Right atrium auricular region (tissue), 2 donors: Measurements from ENCODE around the gene HERC5. TPM values are rescaled to one million over a fixed set of nuclear protein-coding genes. Genes with fewer than 3 reads are reported as not detected.
"Not testable (repeated sequence)": the region's sequence is repeated elsewhere in the genome, so short reads cannot be mapped to it uniquely, and the experiment has no call there.

Source experiments
- DNase-seq: peaks from one replicate; pipeline ENCODE4 v3.0.0-alpha.2; 2019; ENCODE audit warnings: low spot score
- H3K27ac ChIP-seq, 2 donors: fragments of 200-600 bp; sonication (generic); 1 replicate in 1 of 2; 2 replicates in 1 of 2; pipeline ENCODE4 v1.5.1; 2016 to 2019
- H3K27me3 ChIP-seq, 2 donors: fragments of 200-600 bp; sonication (generic); one replicate each; pipeline versions ENCODE4 v1.5.1 to v1.6.0; 2017 to 2019
- H3K36me3 ChIP-seq: fragments of 200-600 bp; sonication (generic); one replicate; pipeline ENCODE4 v1.5.1; 2016
- H3K4me1 ChIP-seq, 2 donors: fragments of 200-600 bp; sonication (generic); one replicate each; pipeline versions ENCODE4 v1.5.1 to v1.6.0; 2017 to 2019
- H3K4me3 ChIP-seq, 2 donors: fragments of 200-600 bp; sonication (generic); 1 replicate in 1 of 2; 2 replicates in 1 of 2; pipeline ENCODE4 v1.5.1; 2017 to 2019; ENCODE audit warnings: mild to moderate bottlenecking in 1 of 2, moderate library complexity in 1 of 2
- H3K9me3 ChIP-seq, 2 donors: fragments of 200-600 bp; sonication (generic); one replicate each; pipeline ENCODE4 v1.5.1; 2019
- CTCF ChIP-seq, 2 donors: fragments of 200-600 bp; sonication (generic); IDR thresholded peaks; one replicate each; pipeline ENCODE4 v1.5.1; 2019; ENCODE audit warnings: antibody characterized with exemption in 2 of 2
- total RNA-seq, 2 donors: library from RNA; depleted of rRNA; stranded (reverse); fragments of >200 nt; gene quantifications; one replicate each; pipeline ENCODE4 v1.1.0, GENCODE V29; 2016

Gene HERC5
- total RNA-seq, 2 donors from 2014 or later: 1.6 to 2.3 TPM

- H3K27ac ChIP-seq: no peak overlapping the region
- TF ChIP-seq CTCF (IDR thresholded peaks at IDR 0.05): no peak
- no peaks in the 10 kb centered on the region for H3K36me3 ChIP-seq
- no peaks in the 10 kb centered on the region for H3K4me1 ChIP-seq
- H3K9me3 ChIP-seq: no peaks in the 10 kb centered on the region
- no peak overlapping the region for H3K4me3 ChIP-seq
- DNase-seq: no peak
- H3K27me3 ChIP-seq: no peaks in the 10 kb centered on the region
Observed at GRCh38 chr4:88429401-88429800, 27.5 kb upstream of the HERC5 start.

- TF ChIP-seq CTCF (IDR thresholded peaks at IDR 0.05): no peak
- DNase-seq: no peak
- H3K27ac ChIP-seq: no peak overlapping the region
- H3K4me3 ChIP-seq: no peak overlapping the region
- no peaks in the 10 kb centered on the region for H3K27me3 ChIP-seq
- no peaks in the 10 kb centered on the region for H3K4me1 ChIP-seq
- H3K9me3 ChIP-seq: no peaks in the 10 kb centered on the region
- H3K36me3 ChIP-seq: no peaks in the 10 kb centered on the region
Observed at GRCh38 chr4:88435987-88436693, 20.8 kb upstream of the HERC5 start.

- H3K36me3 ChIP-seq, DNase-seq, H3K27ac ChIP-seq, H3K27me3 ChIP-seq, H3K4me3 ChIP-seq, H3K9me3 ChIP-seq, H3K4me1 ChIP-seq: not testable (repeated sequence)
Observed at GRCh38 chr4:88437873-88438272, 19.0 kb upstream of the HERC5 start.

GRCh38 chr4:88439161-88439760, 17.7 kb upstream of the HERC5 start:
- H3K4me3 ChIP-seq: no peak overlapping the region
- H3K27ac ChIP-seq: no peak overlapping the region
- no peak for DNase-seq
- no peaks in the 10 kb centered on the region for H3K27me3 ChIP-seq
- H3K9me3 ChIP-seq: no peaks in the 10 kb centered on the region
- H3K4me1 ChIP-seq: no peaks in the 10 kb centered on the region
- TF ChIP-seq CTCF (IDR thresholded peaks at IDR 0.05): no peak
- H3K36me3 ChIP-seq: no peaks in the 10 kb centered on the region

- Histone ChIP-seq H3K27ac (no peak overlapping the region), H3K27me3 (no peaks in the 10 kb centered on the region), H3K4me1 (no peaks in the 10 kb centered on the region), H3K36me3 (no peaks in the 10 kb centered on the region), H3K4me3 (no peak overlapping the region), H3K9me3 (no peaks in the 10 kb centered on the region)
- no peak for DNase-seq
- TF ChIP-seq CTCF (IDR thresholded peaks at IDR 0.05): no peak
Observed at GRCh38 chr4:88440146-88440545, 16.8 kb upstream of the HERC5 start.

- H3K4me1 ChIP-seq: no peaks in the 10 kb centered on the region
- no peak for DNase-seq
- H3K27me3 ChIP-seq: no peaks in the 10 kb centered on the region
- H3K36me3 ChIP-seq: no peaks in the 10 kb centered on the region
- TF ChIP-seq CTCF (IDR thresholded peaks at IDR 0.05): no peak
- H3K9me3 ChIP-seq: no peaks in the 10 kb centered on the region
- no peak overlapping the region for H3K4me3 ChIP-seq
- H3K27ac ChIP-seq: no peak overlapping the region
Observed at GRCh38 chr4:88441696-88442095, 15.2 kb upstream of the HERC5 start.
